GM19452 (cell line): Measurements from ENCODE around the gene KLHDC7A.

Experiments used
- ATAC-seq: cut with Tn5 transposase; IDR thresholded peaks from one replicate; pipeline ENCODE4 v1.9.1; 2021; ENCODE audit not compliant: unreplicated experiment

The KLHDC7A gene

GRCh38 chr1:18501833-18502232, 21.1 kb downstream of the KLHDC7A start:
- no peak for ATAC-seq

- ATAC-seq = no peak
These were observed 23.9 kb downstream of the KLHDC7A start for GRCh38 chr1:18504609-18505008.

GRCh38 chr1:18505666-18506065, 24.9 kb downstream of the KLHDC7A start:
- no peak for ATAC-seq

- ATAC-seq = no peak
These were observed 27.4 kb downstream of the KLHDC7A start for GRCh38 chr1:18508084-18508483.

GRCh38 chr1:18511149-18511873, 30.6 kb downstream of the KLHDC7A start:
- no peak for ATAC-seq

- no peak for ATAC-seq
These were observed 31.1 kb downstream of the KLHDC7A start for GRCh38 chr1:18511874-18512150.

- ATAC-seq = no peak
These were observed 32.2 kb downstream of the KLHDC7A start for GRCh38 chr1:18512883-18513282.

GRCh38 chr1:18513995-18514394, 33.3 kb downstream of the KLHDC7A start:
- no peak for ATAC-seq

- ATAC-seq = no peak
These were observed 34.5 kb downstream of the KLHDC7A start for GRCh38 chr1:18515120-18515667.

GRCh38 chr1:18516473-18516872, 35.7 kb downstream of the KLHDC7A start:
- ATAC-seq = no peak

GRCh38 chr1:18526436-18527275, 45.9 kb downstream of the KLHDC7A start:
- no peak for ATAC-seq

GRCh38 chr1:18527514-18527913, 46.8 kb downstream of the KLHDC7A start:
- no peak for ATAC-seq

- no peak for ATAC-seq
These were observed 47.2 kb downstream of the KLHDC7A start for GRCh38 chr1:18527921-18528320.

GRCh38 chr1:18528616-18529015, 47.9 kb downstream of the KLHDC7A start:
- no peak for ATAC-seq

GRCh38 chr1:18529714-18530113, 49.0 kb downstream of the KLHDC7A start:
- ATAC-seq = no peak

- no peak for ATAC-seq
These were observed 50.1 kb downstream of the KLHDC7A start for GRCh38 chr1:18530587-18531502.

GRCh38 chr1:18531503-18531845, 50.7 kb downstream of the KLHDC7A start:
- ATAC-seq = no peak

GRCh38 chr1:18532390-18533170, 51.9 kb downstream of the KLHDC7A start:
- no peak for ATAC-seq

- ATAC-seq = no peak
These were observed 52.5 kb downstream of the KLHDC7A start for GRCh38 chr1:18533259-18533658.

- no peak for ATAC-seq
These were observed 54.1 kb downstream of the KLHDC7A start for GRCh38 chr1:18534810-18535205.
